ENCODE measurements around the gene GDF7.

DNA sequence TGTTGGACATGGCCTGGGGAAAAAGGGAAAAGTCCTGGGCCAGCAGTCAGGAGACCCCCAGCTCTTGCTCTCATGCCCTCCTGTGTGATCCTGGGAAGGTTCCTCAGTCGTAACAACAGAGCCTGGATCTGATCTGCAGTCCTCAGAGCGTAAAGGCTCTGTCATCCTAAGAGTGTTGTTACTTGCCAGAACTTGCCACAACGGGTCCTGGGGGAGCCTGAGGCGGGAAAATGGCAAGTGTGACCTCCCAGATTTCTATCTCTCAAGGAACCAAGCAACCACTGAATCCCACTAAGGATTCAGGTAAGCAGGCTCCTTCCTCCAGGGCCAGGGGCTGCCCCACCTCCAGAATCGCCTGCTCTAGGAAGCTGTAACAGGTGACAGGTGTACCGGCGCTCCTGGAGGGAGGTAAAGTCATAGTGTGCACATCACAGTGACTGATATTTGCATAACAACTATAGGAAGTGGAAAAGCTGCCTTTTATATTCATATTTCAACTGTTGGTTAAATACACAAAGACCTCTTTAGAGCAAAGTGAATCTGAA is 34.4 kb upstream of the GDF7 start:
- TF ChIP-seq, protein P1, sequence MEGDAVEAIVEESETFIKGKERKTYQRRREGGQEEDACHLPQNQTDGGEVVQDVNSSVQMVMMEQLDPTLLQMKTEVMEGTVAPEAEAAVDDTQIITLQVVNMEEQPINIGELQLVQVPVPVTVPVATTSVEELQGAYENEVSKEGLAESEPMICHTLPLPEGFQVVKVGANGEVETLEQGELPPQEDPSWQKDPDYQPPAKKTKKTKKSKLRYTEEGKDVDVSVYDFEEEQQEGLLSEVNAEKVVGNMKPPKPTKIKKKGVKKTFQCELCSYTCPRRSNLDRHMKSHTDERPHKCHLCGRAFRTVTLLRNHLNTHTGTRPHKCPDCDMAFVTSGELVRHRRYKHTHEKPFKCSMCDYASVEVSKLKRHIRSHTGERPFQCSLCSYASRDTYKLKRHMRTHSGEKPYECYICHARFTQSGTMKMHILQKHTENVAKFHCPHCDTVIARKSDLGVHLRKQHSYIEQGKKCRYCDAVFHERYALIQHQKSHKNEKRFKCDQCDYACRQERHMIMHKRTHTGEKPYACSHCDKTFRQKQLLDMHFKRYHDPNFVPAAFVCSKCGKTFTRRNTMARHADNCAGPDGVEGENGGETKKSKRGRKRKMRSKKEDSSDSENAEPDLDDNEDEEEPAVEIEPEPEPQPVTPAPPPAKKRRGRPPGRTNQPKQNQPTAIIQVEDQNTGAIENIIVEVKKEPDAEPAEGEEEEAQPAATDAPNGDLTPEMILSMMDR (conservative IDR thresholded peaks at IDR 0.05; ENCODE audit: low read length), result no peak
- TF ChIP-seq EZH2phosphoT487 (IDR thresholded peaks at IDR 0.05; ENCODE audit: borderline replicate concordance, low read depth, low read length), result no peak

Data from OCI-LY7 (cell line).